GM18520 (cell line): ENCODE data around the gene CCNB1IP1.
"Not testable (repeated sequence)": the region's sequence is repeated elsewhere in the genome, so short reads cannot be mapped to it uniquely, and the experiment has no call there.

Experiments
- ATAC-seq: cut with Tn5 transposase; IDR thresholded peaks from one replicate; pipeline ENCODE4 v1.9.1; 2021; ENCODE audit not compliant: unreplicated experiment

Gene CCNB1IP1

DNA sequence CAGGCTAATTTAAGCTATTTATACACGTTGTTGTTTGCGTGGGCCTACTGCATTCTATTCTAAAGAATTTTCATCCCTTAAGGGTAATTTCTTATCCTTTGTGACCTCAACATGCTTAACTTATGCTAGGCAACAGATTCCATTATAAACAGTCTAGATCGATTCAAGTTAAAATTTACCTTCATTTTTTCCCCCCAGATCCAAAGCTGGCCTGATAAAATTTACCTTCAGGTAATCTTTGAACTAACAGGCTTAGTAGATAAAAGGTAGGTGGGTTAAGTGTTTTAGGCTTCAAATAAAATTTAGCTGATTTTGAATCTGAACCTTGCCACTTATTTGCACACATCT, 389 bp upstream of the CCNB1IP1 start:
- no peak for ATAC-seq

DNA sequence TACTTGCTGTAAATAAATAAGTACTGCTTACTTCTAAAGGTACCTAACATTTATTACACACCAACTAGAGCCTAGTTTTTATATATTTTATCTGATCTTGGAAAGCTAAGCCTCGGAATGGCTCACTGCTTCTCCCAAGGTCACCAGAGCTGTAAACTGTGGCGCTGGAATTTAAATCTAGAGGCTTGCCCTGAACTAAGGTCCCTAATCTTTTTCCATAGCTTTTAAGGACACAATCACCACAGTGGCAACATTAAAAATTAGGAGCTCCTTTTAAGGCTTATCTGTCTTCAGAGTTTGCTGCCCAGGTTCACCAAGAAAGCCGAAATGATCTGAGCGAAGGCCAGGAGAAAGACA, 670 bp downstream of the CCNB1IP1 start:
- ATAC-seq = no peak

DNA sequence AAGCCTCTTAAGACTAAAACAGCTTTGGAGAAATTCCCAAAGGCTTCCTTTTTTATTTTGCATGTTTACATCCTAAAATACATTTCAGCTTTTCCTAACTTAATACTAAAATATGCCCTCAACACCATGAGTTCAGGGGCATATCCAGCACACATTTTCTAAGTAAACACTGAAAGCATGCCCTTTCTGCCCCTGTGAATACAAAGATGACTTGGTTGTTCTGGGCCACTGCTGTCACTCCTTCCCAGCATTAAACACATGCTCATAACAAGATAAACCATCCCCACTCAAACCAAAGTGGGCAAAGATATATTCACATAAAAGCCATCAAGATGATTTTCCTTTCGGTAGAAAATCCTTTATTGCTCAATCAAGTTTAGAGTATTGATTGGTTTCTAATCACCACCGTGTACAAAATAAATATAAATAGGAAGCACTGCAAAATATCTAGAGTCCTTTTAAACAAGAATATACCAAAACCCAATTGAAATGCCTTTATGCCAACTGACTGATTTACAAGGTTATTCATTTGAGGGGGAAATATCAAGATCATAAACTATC, 1.9 kb downstream of the CCNB1IP1 start:
- no peak for ATAC-seq

DNA sequence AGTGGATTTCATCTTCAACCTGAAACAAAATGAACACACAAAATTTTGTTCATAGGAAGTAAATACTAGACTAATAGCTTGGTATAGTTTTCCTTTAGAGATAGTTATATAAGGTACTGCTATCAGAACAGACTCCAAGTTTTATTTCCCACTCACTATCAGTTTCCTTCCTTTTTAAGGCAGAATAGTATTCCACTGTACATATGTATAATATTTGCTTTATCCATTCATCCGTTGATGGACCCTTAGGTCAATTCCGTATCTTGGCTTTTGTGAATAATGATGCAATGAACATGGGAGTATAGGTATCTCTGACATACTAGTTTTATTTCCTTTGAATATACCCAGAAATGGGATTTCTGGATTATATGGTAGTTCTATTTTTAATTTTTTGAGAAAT, 3.7 kb downstream of the CCNB1IP1 start:
- no peak for ATAC-seq

DNA sequence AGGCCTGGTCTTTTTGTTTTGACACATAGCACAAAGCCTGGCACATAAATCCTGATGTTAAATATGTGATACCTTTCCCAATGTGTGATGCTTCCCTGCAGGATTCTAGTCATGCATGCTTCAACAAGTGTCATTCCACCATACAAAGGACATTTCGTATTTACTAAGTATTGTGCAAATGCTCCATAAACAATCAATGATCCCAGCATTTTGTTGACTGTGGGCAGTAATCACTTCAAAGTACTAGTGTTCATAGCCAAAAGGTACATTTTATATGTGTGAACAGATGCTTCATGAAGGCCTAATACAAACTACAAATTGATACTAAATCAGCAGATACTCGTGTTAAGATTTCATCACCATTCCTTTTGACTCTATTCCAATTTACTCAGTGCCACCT, 4.4 kb downstream of the CCNB1IP1 start:
- no peak for ATAC-seq

DNA sequence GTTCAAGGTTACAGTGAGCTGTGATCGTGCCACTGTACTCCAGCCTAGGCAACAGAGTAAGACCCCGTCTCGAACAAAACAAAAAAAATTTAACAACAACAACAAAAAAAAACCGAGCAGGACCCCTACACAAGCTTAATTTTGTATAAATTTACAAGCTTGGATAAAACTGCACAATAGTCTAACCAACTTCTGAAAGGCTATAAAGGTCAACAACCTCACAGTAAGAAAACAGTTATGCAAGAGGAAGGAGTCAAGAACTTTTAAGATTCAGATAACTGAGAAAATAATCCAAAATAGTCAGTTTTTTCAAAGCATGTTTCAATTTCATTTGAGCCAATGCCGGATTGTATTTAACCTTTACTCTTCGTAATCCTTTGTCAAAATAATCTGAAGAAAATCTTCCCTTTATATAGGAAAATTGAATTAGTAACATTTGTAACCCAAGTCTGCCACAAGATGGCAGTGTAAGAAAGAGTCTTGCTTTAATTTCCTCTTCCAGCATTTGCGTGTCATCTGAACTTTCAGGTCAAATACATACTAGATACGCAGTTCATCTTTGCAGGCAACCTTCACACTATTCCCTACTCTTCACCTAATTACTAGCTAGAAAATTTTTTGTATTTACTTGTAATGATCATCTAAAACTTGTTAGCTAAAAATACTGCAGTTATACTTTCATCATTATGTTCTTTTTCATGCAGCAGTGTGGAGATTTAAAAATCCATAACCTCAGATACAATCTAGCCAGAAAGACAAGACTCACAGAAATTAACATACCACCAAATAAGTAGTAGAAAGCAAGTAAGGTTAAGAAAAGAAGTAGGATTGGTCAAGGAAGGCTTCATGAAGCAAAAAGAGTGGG, 5.8 kb downstream of the CCNB1IP1 start:
- ATAC-seq = peak; percentile 42

DNA sequence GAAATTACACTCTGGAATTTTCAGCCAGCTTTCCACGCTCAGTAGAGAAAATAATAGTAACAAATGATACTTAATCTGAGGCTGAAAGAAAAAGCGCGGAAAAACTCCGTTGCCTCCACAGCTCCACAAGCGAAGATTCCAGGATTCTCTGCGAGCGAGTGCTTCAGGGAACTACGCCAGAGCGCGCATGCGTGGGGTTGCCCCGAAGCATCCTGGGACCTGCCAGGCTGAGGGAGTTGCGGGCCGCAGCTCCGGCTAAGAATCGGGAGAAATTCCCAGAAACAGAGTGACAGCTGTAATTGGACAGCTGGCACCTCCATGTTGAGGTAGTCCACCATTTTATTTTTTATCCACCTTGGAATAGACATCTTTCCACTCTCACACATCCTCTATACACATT, 15.4 kb downstream of the CCNB1IP1 start:
- ATAC-seq = no peak

DNA sequence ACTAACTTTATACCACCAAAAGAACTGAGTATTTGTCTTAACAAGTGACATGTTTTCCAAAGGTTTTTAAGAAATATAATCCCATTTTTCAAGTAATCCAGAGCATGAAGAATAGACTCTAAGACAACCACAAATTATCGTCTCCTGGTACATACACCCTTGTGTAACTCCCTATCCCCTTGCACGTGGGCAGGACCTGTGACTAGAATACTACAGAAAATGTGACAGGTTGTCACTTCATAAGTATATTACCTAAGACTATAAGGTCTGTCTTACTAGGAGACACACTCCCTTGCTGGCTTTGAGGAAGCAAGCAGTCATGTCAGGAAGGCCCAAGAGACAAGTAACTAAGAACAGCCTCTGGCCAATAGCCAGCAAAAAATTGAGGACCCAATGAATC, 19.1 kb downstream of the CCNB1IP1 start:
- ATAC-seq = no peak

DNA sequence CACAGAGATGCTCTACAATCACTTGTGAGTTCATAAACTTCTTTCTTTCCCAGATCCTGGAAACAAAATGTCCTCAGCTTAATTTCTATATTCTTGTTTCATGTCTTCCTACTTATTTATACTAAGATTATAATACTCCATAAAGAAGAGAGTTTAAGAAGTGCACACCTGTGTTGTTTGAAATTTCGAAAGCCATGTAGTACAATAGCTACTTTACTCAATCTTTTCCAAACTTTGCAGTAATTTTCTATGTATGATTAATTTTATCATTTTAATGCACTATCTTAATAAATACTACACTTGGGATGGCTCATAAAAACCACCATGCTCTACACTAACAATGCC, 27.0 kb downstream of the CCNB1IP1 start:
- ATAC-seq = peak; percentile 8

DNA sequence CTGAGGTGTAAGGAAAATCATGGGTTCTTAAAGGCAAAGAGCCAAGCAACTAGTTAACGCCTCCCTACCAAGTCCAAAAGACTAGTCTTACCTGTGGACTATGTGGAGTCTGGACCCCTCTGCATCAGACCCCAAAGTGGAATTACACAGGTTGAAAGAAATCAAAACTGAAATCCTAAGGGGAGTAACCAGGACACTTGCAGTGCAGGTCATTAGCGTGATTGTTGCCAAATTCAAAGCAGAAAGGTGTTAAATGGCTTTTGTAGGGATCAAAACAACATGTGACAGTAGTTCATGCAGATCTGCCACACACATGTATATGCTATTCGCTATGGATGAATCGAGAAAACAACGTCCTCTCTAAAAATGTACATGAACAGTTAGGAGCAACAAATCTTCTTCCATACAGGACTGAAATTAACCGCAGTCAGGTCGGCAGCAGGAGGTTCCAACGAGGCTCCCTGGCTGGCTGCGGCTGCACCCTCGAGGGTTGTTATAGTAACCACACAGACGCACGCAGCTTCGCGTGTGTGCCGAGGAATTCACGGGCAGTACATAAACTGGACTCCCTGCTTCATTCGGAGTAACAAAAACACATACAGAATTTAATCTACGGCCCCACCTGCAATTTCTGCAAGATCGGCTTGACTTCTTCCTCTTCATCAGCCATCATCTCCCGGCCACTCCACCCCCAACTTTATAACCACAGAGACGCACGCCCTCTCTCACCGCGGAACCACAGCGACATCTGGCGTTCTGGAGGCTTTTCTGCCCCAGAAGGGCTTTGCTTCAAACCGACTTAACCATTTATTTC, 27.6 kb downstream of the CCNB1IP1 start, which contains the start of gene TTC5:
TTC5 (minus strand) TSS at position 687 of the 814 bp plus-strand sequence; CDS start at position 673, 14 bp downstream.
- peak; percentile 84 for ATAC-seq

DNA sequence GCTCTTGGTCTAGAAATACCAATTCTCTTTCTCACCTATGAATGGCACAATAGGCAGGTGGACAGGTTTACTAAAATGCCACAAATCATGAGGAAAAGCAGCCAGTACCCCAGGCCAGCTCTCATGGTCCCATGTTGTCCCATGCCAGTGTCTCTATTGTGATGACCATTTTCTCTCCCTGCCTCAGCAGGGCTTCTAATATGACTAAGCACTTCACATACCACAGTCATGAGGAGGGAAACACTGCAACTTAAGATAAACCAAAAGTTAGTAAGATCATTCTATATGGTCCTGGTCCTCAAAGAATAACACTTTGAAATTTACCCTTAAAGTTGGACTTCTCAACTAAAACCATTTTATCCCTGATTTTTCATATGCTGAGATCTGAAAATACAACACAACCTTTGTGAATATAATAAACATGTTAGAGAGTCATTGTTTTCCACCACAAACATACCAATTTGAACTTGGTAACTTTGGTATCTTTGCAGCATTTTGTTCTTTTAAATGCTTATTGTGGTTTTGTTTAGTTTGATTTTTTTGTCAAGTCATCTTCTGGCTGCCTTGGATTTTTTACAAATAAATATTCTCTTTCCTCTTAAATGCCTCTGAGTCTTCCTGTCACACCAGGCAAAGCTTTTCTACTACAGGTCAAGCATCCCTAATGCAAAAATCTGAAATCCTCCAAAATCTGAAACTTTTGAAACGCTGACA, 30.9 kb downstream of the CCNB1IP1 start:
- no peak for ATAC-seq

DNA sequence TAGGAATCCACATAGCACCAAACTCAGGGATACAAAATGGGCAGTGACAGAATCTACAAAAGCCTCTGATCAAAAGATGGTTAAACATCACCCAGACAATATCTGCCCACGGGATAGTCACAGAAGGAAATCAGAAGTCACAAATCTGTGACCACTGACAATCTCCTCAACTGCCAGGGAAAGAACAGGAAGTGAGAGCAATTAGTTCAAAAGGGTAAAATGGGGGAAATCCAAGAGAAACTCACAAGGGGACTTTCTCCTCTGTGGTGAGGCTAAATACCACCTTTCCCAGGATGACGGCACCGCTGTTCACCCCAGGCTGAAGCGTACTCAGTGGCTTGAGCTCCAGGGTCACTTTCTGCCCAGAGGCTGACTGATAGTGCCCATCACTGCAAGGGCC, 38.0 kb downstream of the CCNB1IP1 start:
- peak; percentile 77 for ATAC-seq

DNA sequence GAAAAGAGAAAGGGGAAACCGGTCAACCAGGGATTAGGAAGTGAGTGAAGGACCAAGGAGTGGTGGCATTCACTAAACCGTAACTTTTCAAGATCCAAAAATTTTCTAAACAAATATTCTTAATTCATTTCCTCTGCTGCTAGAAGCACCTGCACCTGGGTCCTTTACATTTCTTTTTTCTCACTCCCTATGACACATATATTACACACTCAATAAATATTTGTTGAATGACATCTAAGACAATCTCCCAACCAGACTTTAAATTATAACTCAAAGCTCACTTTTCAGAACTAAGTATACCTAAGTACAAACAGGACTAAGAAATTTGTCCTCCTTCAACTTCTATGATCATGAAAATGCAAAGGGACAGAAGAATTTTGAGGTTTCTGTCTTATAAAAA, 38.4 kb downstream of the CCNB1IP1 start:
- no peak for ATAC-seq

DNA sequence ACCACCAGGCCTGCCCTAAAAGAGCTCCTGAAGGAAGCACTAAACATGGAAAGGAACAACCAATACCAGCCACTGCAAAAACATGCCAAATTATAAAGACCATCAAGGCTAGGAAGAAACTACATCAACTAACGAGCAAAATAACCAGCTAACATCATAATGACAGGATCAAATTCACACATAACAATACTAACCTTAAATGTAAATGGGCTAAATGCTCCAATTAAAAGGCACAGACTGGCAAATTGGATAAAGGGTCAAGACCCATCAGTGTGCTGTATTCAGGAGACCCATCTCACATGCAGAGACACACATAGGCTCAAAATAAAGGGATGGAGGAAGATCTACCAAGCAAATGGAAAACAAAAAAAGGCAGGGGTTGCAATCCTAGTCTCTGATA, 51.1 kb downstream of the CCNB1IP1 start:
- not testable (repeated sequence) for ATAC-seq

DNA sequence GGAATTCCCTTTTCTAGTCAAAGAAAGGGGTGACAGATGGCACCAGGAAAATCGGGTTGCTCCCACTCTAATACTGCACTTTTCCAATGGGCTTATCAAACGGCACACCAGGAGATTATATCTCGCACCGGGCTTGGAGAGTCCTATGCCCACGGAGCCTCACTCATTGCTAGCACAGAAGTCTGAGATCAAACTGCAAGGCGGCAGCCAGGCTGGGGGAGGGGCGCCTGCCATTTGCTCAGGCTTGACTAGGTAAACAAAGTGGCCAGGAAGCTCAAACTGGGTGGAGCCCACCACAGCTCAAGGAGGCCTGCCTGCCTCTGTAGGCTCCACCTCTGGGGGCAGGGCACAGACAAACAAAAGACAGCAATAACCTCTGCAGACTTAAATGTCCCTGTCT, 52.8 kb downstream of the CCNB1IP1 start:
- ATAC-seq = not testable (repeated sequence)

DNA sequence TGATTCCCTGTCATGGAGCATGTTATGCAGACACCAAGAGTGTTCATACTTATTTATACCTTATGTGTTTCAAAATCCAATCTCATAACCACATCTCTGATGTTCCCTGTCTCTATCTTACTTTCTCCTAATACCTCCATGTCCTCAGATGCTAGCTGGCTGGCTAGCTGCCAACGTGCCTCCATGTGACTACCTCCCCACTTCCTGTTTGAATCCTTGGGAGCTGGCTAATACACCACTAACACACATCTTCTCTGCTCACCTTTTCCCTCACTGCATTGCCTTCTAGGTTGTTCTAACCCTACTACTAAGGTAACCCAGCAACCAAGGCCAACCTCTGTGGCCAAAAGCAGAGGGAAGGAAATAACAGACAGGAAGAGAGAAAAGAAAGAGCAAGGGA, 54.7 kb downstream of the CCNB1IP1 start:
- ATAC-seq = no peak

DNA sequence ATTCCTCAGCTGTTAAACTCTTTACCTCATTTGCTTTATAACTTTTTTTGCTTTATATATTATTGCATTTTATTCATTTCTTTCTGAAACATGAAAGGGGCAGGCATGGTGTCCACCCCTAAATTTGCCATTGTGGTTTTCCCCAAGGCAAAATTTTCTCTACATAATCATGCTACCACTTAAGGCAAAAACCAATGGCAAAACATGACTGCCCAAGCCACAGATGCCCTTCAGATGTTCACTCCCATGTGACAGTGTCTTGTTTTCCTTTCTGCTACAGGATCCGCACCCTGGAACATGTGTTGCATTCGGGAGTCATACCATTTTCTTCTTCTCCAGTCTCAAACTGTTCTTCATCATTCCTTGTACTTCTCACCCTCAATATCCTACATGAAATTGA, 55.7 kb downstream of the CCNB1IP1 start:
- ATAC-seq = no peak

DNA sequence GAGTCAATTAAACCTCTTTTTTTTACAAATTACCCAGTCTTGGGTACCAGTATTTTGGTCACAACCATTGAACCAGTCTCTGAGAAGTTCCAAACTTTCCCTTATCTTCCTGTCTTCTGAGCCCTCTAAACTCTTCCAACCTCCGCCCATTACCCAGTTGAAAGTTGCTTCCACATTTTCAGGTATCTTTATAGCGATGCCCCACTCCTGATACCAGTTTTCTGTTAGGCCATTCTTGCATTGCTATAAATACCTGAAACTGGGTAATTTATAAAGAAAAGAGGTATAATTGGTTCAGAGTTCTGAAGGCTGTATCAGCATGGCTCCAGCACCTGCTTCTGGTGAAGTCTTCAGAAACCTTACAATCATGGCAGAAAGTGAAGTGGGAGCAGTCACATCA, 59.0 kb downstream of the CCNB1IP1 start:
- ATAC-seq = no peak

DNA sequence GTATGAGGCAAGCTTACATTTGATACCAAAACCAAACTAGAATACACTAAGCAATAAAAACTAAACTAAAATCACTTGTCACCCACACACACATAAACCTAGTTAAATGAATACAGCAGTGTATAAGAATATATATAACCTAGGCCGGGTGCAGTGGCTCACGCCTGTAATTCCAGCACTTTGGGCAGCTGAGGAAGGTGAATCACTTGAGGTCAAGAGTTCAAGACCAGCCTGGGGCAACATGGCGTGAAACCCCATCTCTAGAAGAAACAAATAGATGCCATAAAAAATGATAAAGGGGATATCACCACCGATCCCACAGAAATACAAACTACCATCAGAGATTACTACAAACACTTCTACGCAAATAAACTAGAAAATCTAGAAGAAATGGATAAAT, 68.7 kb downstream of the CCNB1IP1 start:
- ATAC-seq = not testable (repeated sequence)

DNA sequence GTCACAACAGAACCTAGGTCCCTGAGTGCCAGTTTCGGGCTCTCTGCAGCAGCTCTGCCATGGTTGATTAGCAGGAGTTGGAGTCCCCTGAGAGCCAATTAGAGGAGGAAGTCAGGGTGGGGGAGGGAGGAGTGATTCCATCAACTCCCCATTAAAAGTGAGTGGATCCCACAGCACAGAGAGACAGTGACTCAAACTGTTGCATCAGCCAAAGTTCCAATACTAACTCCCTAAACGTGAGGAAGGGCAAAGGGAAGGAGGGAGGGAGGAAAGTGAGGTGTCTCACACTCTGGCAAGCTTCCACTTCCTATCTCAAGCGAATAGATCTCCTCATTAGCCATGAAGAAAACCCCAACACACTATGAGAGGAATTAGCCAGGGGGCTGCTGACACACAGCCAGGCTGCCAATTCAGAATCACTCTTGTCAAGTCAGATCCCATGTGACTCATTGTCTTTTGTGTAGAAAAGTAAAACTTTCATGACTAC, 70.4 kb downstream of the CCNB1IP1 start:
- ATAC-seq = no peak
